A549 (cell line): Measurements from ENCODE around the gene SPATA17. TPM values are rescaled to one million over a fixed set of nuclear protein-coding genes. Genes with fewer than 3 reads are reported as not detected.
A peak's percentile ranks its signal among the peaks of the same experiment; 100 is the strongest.

Source experiments
- ATAC-seq, 2 experiments: fragments of 200-7000 bp in 1 of 2; fragments of >200 bp in 1 of 2; cut with Nextera tagmentation in 1 of 2; cut with Tn5 transposase in 1 of 2; 3 replicates each; pipeline versions ENCODE4 v1.8.0 to v1.9.1; 2018 to 2020; ENCODE audit warnings: mild to moderate bottlenecking in 1 of 2, moderate library complexity in 1 of 2
- CTCF ChIA-PET: fragments of 300-600 bp; sonication (Branson Sonifier 250); formaldehyde crosslinking; extraction: SDS; loops from one replicate; lab custom pipeline; 2021; ENCODE audit warnings: antibody characterized with exemption, inconsistent platforms; lab: Yijun Ruan, JAX
- POLR2A ChIA-PET: fragments of 350-600 bp; formaldehyde crosslinking; extraction: SDS; loops from one replicate; lab custom pipeline; 2021; ENCODE audit warnings: antibody characterized with exemption, inconsistent platforms; lab: Yijun Ruan, JAX
- DNase-seq, 2 experiments: peaks; one replicate each; pipeline versions ENCODE4 v3.0.0 to v3.0.0-alpha.2; 2011 to 2016; ENCODE audit warnings: low read depth in 1 of 2, low spot score in 1 of 2
- FAIRE-seq: peaks from 2 replicates; lab custom pipeline; 2011; peaks lifted over from hg19 to GRCh38; lab: Jason Lieb, UNC
- H3K27ac ChIP-seq, 2 experiments: fragments of >200 bp; sonication (Bioruptor Twin); formaldehyde crosslinking; 3 replicates each; pipeline ENCODE4 v1.5.1; 2016 to 2017
- H3K4me1 ChIP-seq: fragments of >200 bp; sonication (Bioruptor Twin); formaldehyde crosslinking; 3 replicates; pipeline ENCODE4 v1.6.1; 2016
- H3K4me2 ChIP-seq: fragments of >200 bp; sonication (Bioruptor Twin); formaldehyde crosslinking; 3 replicates; pipeline ENCODE4 v1.6.1; 2016
- H3K4me3 ChIP-seq: fragments of >200 bp; sonication (Bioruptor Twin); formaldehyde crosslinking; 3 replicates; pipeline ENCODE4 v1.5.1; 2016
- H3K9me3 ChIP-seq: fragments of >200 bp; sonication (Bioruptor Twin); formaldehyde crosslinking; 3 replicates; pipeline ENCODE4 v1.6.1; 2016
- BCL3 ChIP-seq: fragments of >200 bp; sonication (Bioruptor Twin); formaldehyde crosslinking; IDR thresholded peaks from 3 replicates; pipeline ENCODE4 v1.6.1; 2016
- BHLHE40 ChIP-seq: IDR thresholded peaks from 2 replicates; pipeline ENCODE4 v1.6.1; 2012; ENCODE audit warnings: low read depth, low read length, inconsistent platforms
- CEBPB ChIP-seq, 2 experiments: fragments of >200 bp in 1 of 2; sonication (Bioruptor Twin) in 1 of 2; formaldehyde crosslinking in 1 of 2; IDR thresholded peaks; 2 replicates each; pipeline ENCODE4 v1.6.1; 2012 to 2016
- EHF ChIP-seq: fragments of 250-450 bp; sonication (Bioruptor Pico); IDR thresholded peaks from 2 replicates; pipeline ENCODE4 v1.5.0; 2020; ENCODE audit warnings: mild to moderate bottlenecking
- EHMT2 ChIP-seq: fragments of 200-600 bp; sonication (generic); IDR thresholded peaks from 2 replicates; pipeline ENCODE4 v1.6.1; 2016; ENCODE audit warnings: antibody characterized with exemption, low read depth, mild to moderate bottlenecking, moderate library complexity
- ESRRA ChIP-seq: fragments of 150-350 bp; IDR thresholded peaks from 2 replicates; pipeline ENCODE4 v1.6.1; 2014; ENCODE audit warnings: mild to moderate bottlenecking, low read length, borderline replicate concordance
- FOSL2 ChIP-seq, 2 experiments: fragments of 450-650 bp in 1 of 2; fragments of >200 bp in 1 of 2; sonication (Bioruptor Twin) in 1 of 2; formaldehyde crosslinking; IDR thresholded peaks; 2 replicates each; pipeline versions ENCODE4 v1.5.0 to v1.6.1; 2016 to 2020; ENCODE audit warnings: mild to moderate bottlenecking in 1 of 2, moderate library complexity in 1 of 2
- GATA3 ChIP-seq: IDR thresholded peaks from 2 replicates; pipeline ENCODE4 v1.6.1; 2012; ENCODE audit warnings: borderline replicate concordance
- HOXA7 ChIP-seq: fragments of 250-450 bp; sonication (Bioruptor Pico); IDR thresholded peaks from 2 replicates; pipeline ENCODE4 v1.5.0; 2020; ENCODE audit warnings: mild to moderate bottlenecking, moderate library complexity
- HOXB5 ChIP-seq: fragments of 250-450 bp; sonication (Bioruptor Pico); IDR thresholded peaks from 2 replicates; pipeline ENCODE4 v1.5.0; 2020; ENCODE audit warnings: mild to moderate bottlenecking, moderate library complexity
- JUN ChIP-seq, 2 experiments: fragments of >200 bp; sonication (Bioruptor Twin); formaldehyde crosslinking; IDR thresholded peaks; 2 replicates in 1 of 2; 3 replicates in 1 of 2; pipeline ENCODE4 v1.6.1; 2016 to 2017
- MAFK ChIP-seq: fragments of 450-650 bp; IDR thresholded peaks from 2 replicates; pipeline ENCODE4 v1.6.1; 2014; ENCODE audit not compliant: partially characterized antibody
- MAX ChIP-seq: IDR thresholded peaks from 2 replicates; pipeline ENCODE4 v1.6.1; 2012
- MAZ ChIP-seq: fragments of 150-350 bp; IDR thresholded peaks from 2 replicates; pipeline ENCODE4 v1.6.1; 2014; ENCODE audit warnings: antibody characterized with exemption, low read depth, low read length, borderline replicate concordance
- MYC ChIP-seq: IDR thresholded peaks from 2 replicates; pipeline ENCODE4 v1.6.1; 2012; ENCODE audit warnings: mild to moderate bottlenecking, inconsistent platforms, low read length, improper control_type of control experiment, borderline replicate concordance
- NFE2L2 ChIP-seq: fragments of 150-350 bp; conservative IDR thresholded peaks from 2 replicates; pipeline ENCODE4 v1.6.1; 2014; ENCODE audit warnings: low read length
- NPAS2 ChIP-seq: fragments of 250-450 bp; sonication (Bioruptor Pico); IDR thresholded peaks from 2 replicates; pipeline ENCODE4 v1.8.0; 2022; ENCODE audit warnings: mild to moderate bottlenecking, moderate library complexity, borderline replicate concordance
- NR3C1 ChIP-seq: fragments of >200 bp; sonication (Bioruptor Twin); formaldehyde crosslinking; IDR thresholded peaks from 3 replicates; pipeline ENCODE4 v1.6.1; 2017
- PBX3 ChIP-seq: IDR thresholded peaks from 2 replicates; pipeline ENCODE4 v1.6.1; 2012
- PHF8 ChIP-seq: fragments of 200-600 bp; sonication (generic); IDR thresholded peaks from 2 replicates; pipeline ENCODE4 v1.6.1; 2016; ENCODE audit warnings: low read depth, mild to moderate bottlenecking, antibody characterized with exemption, moderate library complexity, borderline replicate concordance
- POLR2A ChIP-seq: IDR thresholded peaks from 2 replicates; pipeline ENCODE4 v1.6.1; 2012; ENCODE audit warnings: mild to moderate bottlenecking, low read length
- POLR2AphosphoS2 ChIP-seq: conservative IDR thresholded peaks from 2 replicates; pipeline ENCODE4 v1.6.1; 2012; ENCODE audit warnings: low read length, improper control_type of control experiment, inconsistent platforms
- REST ChIP-seq: fragments of 200-600 bp; sonication (generic); IDR thresholded peaks from 2 replicates; pipeline ENCODE4 v1.6.1; 2016; ENCODE audit warnings: antibody characterized with exemption, mild to moderate bottlenecking, moderate library complexity
- RFX5 ChIP-seq: fragments of 450-650 bp; IDR thresholded peaks from 2 replicates; pipeline ENCODE4 v1.7.1; 2014; ENCODE audit warnings: antibody characterized with exemption, mild to moderate bottlenecking, moderate library complexity
- RNF2 ChIP-seq: fragments of 200-600 bp; sonication (generic); IDR thresholded peaks from 2 replicates; pipeline ENCODE4 v1.6.1; 2016; ENCODE audit warnings: low read depth, mild to moderate bottlenecking, antibody characterized with exemption, moderate library complexity, borderline replicate concordance
- SMC3 ChIP-seq: fragments of >200 bp; sonication (Bioruptor Twin); formaldehyde crosslinking; IDR thresholded peaks from 3 replicates; pipeline ENCODE4 v1.6.1; 2018; ENCODE audit warnings: inconsistent platforms
- TFCP2L1 ChIP-seq: fragments of 250-450 bp; sonication (Bioruptor Pico); IDR thresholded peaks from 2 replicates; pipeline ENCODE4 v1.5.0; 2021; ENCODE audit warnings: mild to moderate bottlenecking
- USF2 ChIP-seq: fragments of 450-650 bp; IDR thresholded peaks from 2 replicates; pipeline ENCODE4 v1.6.1; 2014; ENCODE audit warnings: antibody characterized with exemption
- ZC3H11A ChIP-seq: fragments of 450-650 bp; IDR thresholded peaks from 2 replicates; pipeline ENCODE4 v1.6.1; 2014; ENCODE audit warnings: antibody characterized with exemption, mild to moderate bottlenecking
- ZFP36 ChIP-seq: fragments of 450-650 bp; IDR thresholded peaks from 2 replicates; pipeline ENCODE4 v1.6.1; 2014; ENCODE audit warnings: borderline replicate concordance; ENCODE audit not compliant: partially characterized antibody
- ZNF302 ChIP-seq: fragments of 250-450 bp; sonication (Bioruptor Pico); IDR thresholded peaks from 2 replicates; pipeline ENCODE4 v1.9.0; 2021; ENCODE audit warnings: inconsistent platforms, mild to moderate bottlenecking, moderate library complexity
- WGBS: methylation state at CpG from one replicate; pipeline ENCODE4 v1.1.6; 2017; ENCODE audit errors: missing lambda C conversion rate; 5-methylcytosine and 5-hydroxymethylcytosine counted together
- polyA minus RNA-seq: library from RNA; depleted of rRNA, polyadenylated mRNA; stranded (reverse); fragments of >200 nt; gene quantifications from 2 replicates; pipeline ENCODE4 v1.2.3, GENCODE V29; 2011; rRNA and poly(A)+ RNA removed
- polyA plus RNA-seq, 4 experiments: library from polyadenylated mRNA; depleted of rRNA in 3 of 4; stranded (reverse); fragments of >200 nt; fragmentation: RNase III in 1 of 4; extraction: RNeasy Plus Mini Kit Qiagen cat#74134 plus additional on column Dnase treatment in 1 of 4; gene quantifications; 2 replicates in 3 of 4; 3 replicates in 1 of 4; pipeline ENCODE4 v1.2.3, GENCODE V29; 2011 to 2017

SPATA17 gene
- polyA plus RNA-seq (2011; rRNA removed): 3.7 and 5.0 TPM in 2 replicates
- polyA plus RNA-seq (2012; cell fraction: cytosol; rRNA removed): 0.37 and 0.39 TPM in 2 replicates
- polyA plus RNA-seq (2012; cell fraction: nucleus; rRNA removed): 0.23 and 0.36 TPM in 2 replicates
- polyA plus RNA-seq (2017; fragmentation: RNase III; extraction: RNeasy Plus Mini Kit Qiagen cat#74134 plus additional on column Dnase treatment): 2.9 to 3.4 TPM (median 3.3 TPM) in 3 replicates
- 0.92 and 0.99 TPM in 2 replicates for polyA minus RNA-seq

- ATAC-seq: peak; percentile 97 to 98
- peak within 1 kb of the TSS; percentile 63 for H3K4me3 ChIP-seq
- WGBS: under 1% methylated on average over 40 of the region's 42 CpGs
- peak; percentile 86 to 92 for DNase-seq
- POLR2A ChIA-PET: interaction anchor here (0.7 to 1.7 kb wide), 5 partner anchors 15 to 714 kb away, joined by 3 to 11 read pairs (median 3); partner anchors contain the start of gene TGFB2
- FAIRE-seq: no peak
- CTCF ChIA-PET: interaction anchor here (1.1 kb wide), 1 partner anchor 117 kb away, joined by 4 read pairs; no protein-coding TSS in a partner anchor
- H3K27ac ChIP-seq: peak within 1 kb of the TSS; percentile 94 to 98
- H3K4me1 ChIP-seq: peaks cover 16% of the 10 kb centered on the region; the same call in 2 of the 3 replicates
- H3K9me3 ChIP-seq: no peaks in the 10 kb centered on the region
- peak within 1 kb of the TSS; percentile 68 for H3K4me2 ChIP-seq
- TF ChIP-seq BCL3: peak; percentile 64; the same call in 2 of the 3 replicates
- TF ChIP-seq HOXB5 (CRISPR knock-in tag): peak; percentile 88
- no peak for TF ChIP-seq NPAS2 (CRISPR knock-in tag)
- TF ChIP-seq MAZ: no peak
- TF ChIP-seq GATA3: peak; percentile 24; the same call in 1 of the 2 replicates
- TF ChIP-seq JUN (IDR thresholded peaks at IDR 0.05): peak; percentile 77 to 79; a peak in 3 of 5 replicates
- no peak for TF ChIP-seq ESRRA
- peak; percentile 78; the same call in 1 of the 2 replicates for TF ChIP-seq BHLHE40
- TF ChIP-seq ZC3H11A: no peak
- no peak for TF ChIP-seq USF2
- TF ChIP-seq POLR2A: peak; percentile 58
- TF ChIP-seq PHF8: peak; percentile 92
- TF ChIP-seq ZFP36: peak; percentile 9
- no peak for TF ChIP-seq RNF2
- no peak for TF ChIP-seq REST
- TF ChIP-seq POLR2AphosphoS2: no peak
- TF ChIP-seq FOSL2 (IDR thresholded peaks at IDR 0.05): no peak
- TF ChIP-seq FOSL2 (CRISPR knock-in tag; IDR thresholded peaks at IDR 0.05): no peak
- 0 out of 2 replicates have a peak, but pooled peaks have one; percentile 47 for TF ChIP-seq TFCP2L1 (CRISPR knock-in tag)
- no peak for TF ChIP-seq NFE2L2
- no peak for TF ChIP-seq MYC
- TF ChIP-seq NR3C1: no peak
- no peak for TF ChIP-seq PBX3
- TF ChIP-seq SMC3: 0 out of 3 replicates have a peak, but pooled peaks have one; percentile 3
- TF ChIP-seq RFX5: peak; percentile 93
- no peak for TF ChIP-seq ZNF302 (CRISPR knock-in tag)
- no peak for TF ChIP-seq CEBPB (IDR thresholded peaks at IDR 0.05)
- TF ChIP-seq HOXA7 (CRISPR knock-in tag): no peak
- TF ChIP-seq MAX: peak; percentile 55; the same call in 1 of the 2 replicates
- no peak for TF ChIP-seq EHF (CRISPR knock-in tag)
- no peak for TF ChIP-seq EHMT2
- TF ChIP-seq MAFK: peak; percentile 67
Observed at GRCh38 chr1:217630711-217631591, at the start of gene SPATA17, which contains the start of gene GPATCH2. TSS of gene SPATA17 (plus strand) at chr1:217631344. CDS start at chr1:217631379, 35 bp downstream. TSS of gene GPATCH2 (minus strand) at chr1:217631090. CDS start at chr1:217630971, 119 bp downstream.
